Thymus (tissue), 11 donors: ENCODE results near the gene ERFL. TPM values are rescaled to one million over a fixed set of nuclear protein-coding genes. Genes with fewer than 3 reads are reported as not detected.

Source experiments
- DNase-seq, 9 donors: peaks; one replicate each; pipeline ENCODE4 v3.0.0-alpha.2; 2013; ENCODE audit warnings: low spot score in 9 of 9, low read depth in 6 of 9, missing footprints in 1 of 9
- H3K27ac ChIP-seq, 2 donors: one replicate each; pipeline ENCODE4 v1.5.1; 2013; ENCODE audit warnings: control low read depth in 1 of 2, low read depth in 1 of 2, low read length in 1 of 2, mild to moderate bottlenecking in 1 of 2, moderate library complexity in 1 of 2
- H3K27me3 ChIP-seq, 2 donors: one replicate each; pipeline ENCODE4 v1.5.1; 2013; ENCODE audit warnings: low read length in 1 of 2; ENCODE audit not compliant: control insufficient read depth in 2 of 2, insufficient read depth in 1 of 2
- H3K36me3 ChIP-seq, 2 donors: one replicate each; pipeline ENCODE4 v1.5.1; 2013; ENCODE audit warnings: low read length in 1 of 2, mild to moderate bottlenecking in 1 of 2, moderate library complexity in 1 of 2; ENCODE audit not compliant: control insufficient read depth in 2 of 2, insufficient read depth in 2 of 2
- H3K4me1 ChIP-seq, 2 donors: one replicate each; pipeline ENCODE4 v1.5.1; 2013; ENCODE audit warnings: low read length in 2 of 2; ENCODE audit not compliant: control insufficient read depth in 2 of 2, insufficient read depth in 2 of 2
- H3K4me3 ChIP-seq, 2 donors: one replicate each; pipeline ENCODE4 v1.5.1; 2013; ENCODE audit warnings: low read length in 2 of 2, control low read depth in 1 of 2, mild to moderate bottlenecking in 1 of 2
- H3K9me3 ChIP-seq, 2 donors: one replicate each; pipeline ENCODE4 v1.5.1; 2013; ENCODE audit warnings: low read length in 1 of 2, mild to moderate bottlenecking in 1 of 2; ENCODE audit not compliant: control insufficient read depth in 2 of 2, insufficient read depth in 1 of 2
- WGBS: extraction: QIAGEN DNeasy Blood & Tissue Kit; methylation state at CpG from one replicate; pipeline ENCODE4 v1.1.7; 2013; 5-methylcytosine and 5-hydroxymethylcytosine counted together
- polyA plus RNA-seq: library from polyadenylated mRNA; stranded (reverse); fragments of 200-250 nt; gene quantifications from one replicate; pipeline ENCODE4 v1.2.3, GENCODE V29; 2013
- total RNA-seq: library from RNA; stranded (reverse); fragments of 120-200 nt; gene quantifications from one replicate; pipeline ENCODE4 v1.2.4, GENCODE V29; 2013
- donor health status: healthy.

The ERFL gene
- total and polyA plus RNA-seq, 2 donors = 0.09 to 3.5 TPM

DNA sequence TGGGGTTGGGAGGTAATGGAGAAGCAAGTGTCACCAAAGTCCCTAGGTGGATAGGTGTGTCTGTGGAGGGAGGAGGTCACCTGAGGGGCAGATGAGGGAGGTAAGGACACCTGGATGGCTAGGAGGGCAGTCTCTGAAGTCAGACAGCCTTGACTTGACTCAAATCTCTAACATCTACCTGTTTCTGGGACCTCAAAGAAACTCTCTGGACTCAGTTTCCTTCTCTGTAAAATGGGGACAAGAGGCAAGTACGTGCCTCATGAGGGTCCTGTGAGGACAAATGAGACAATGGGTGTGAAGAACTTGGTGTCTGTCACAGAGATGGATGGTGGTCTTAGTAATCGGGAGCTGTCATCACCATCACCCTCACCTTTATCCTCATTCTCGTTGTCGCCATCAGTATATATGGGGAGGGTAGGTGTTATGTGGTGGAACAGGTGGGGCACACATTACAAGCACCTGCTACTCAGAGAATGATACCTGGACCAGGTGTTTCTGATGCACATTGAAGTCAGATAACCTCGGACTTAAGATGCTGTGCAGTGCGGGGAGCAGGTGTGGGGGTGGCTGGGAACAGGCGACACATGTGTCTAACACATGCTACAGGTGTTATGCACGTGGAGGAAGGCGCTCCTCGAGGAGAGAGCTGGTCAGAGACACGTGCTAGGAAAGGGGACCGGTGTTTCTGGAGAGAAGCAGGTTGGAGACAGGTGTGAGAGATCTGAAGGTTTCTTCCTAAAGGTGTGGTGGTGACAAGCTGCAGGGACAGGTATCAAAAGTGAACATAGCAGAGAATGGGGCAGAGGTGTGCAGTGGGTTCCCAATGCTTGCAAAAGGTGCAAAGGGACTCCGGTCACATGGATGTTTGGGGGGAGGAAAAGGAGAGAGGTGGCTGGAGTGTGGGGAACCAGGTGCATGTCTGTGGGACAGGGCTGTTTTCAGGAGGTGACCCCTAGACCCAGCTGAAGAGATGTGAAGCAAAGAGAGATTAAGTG lies 3.8 kb downstream of the ERFL start:
- peaks cover 40 to 97% of the 10 kb centered on the region in 2 donors for H3K27me3 ChIP-seq

GRCh38 chr19:41923045-41923788 lies 5.0 kb downstream of the ERFL start:
- no peaks in the 10 kb centered on the region for H3K36me3 ChIP-seq
- peaks cover 0 to 5% of the 10 kb centered on the region in 2 donors for H3K9me3 ChIP-seq
- peaks cover 0 to 17% of the 10 kb centered on the region in 2 donors for H3K4me1 ChIP-seq
- H3K27ac ChIP-seq = no peak overlapping the region
- peaks cover 34 to 97% of the 10 kb centered on the region in 2 donors for H3K27me3 ChIP-seq
- no peak for DNase-seq
- H3K4me3 ChIP-seq = no peak overlapping the region
- WGBS = 49% methylated on average over 6 of the region's 6 CpGs

More for the DNA sequence above, 3.8 kb downstream of the ERFL start:
- Histone ChIP-seq H3K4me1 (peaks cover under 1 to 26% of the 10 kb centered on the region in 2 donors), H3K4me3 (no peak overlapping the region), H3K9me3 (peaks cover 1 to 5% of the 10 kb centered on the region in 2 donors), H3K27ac (no peak overlapping the region), H3K36me3 (no peaks in the 10 kb centered on the region)
- DNase-seq = no peak
- WGBS = 60% methylated on average over 13 of the region's 13 CpGs

GRCh38 chr19:41922585-41922984 lies 5.7 kb downstream of the ERFL start:
- H3K27me3 ChIP-seq = peaks cover 29 to 97% of the 10 kb centered on the region in 2 donors
- H3K4me3 ChIP-seq = no peak overlapping the region
- peaks cover 0 to 5% of the 10 kb centered on the region in 2 donors for H3K9me3 ChIP-seq
- peaks cover 0 to 11% of the 10 kb centered on the region in 2 donors for H3K4me1 ChIP-seq
- H3K27ac ChIP-seq = no peak overlapping the region
- no peaks in the 10 kb centered on the region for H3K36me3 ChIP-seq
- WGBS = 24% methylated on average over 18 of the region's 18 CpGs
- no peak for DNase-seq

- peaks cover 0 to 5% of the 10 kb centered on the region in 2 donors for H3K9me3 ChIP-seq
- peaks cover 29 to 97% of the 10 kb centered on the region in 2 donors for H3K27me3 ChIP-seq
- no peak for DNase-seq
- no peak overlapping the region for H3K4me3 ChIP-seq
- 35% methylated on average over 22 of the region's 22 CpGs for WGBS
- H3K36me3 ChIP-seq = no peaks in the 10 kb centered on the region
- H3K4me1 ChIP-seq = peaks cover 0 to 10% of the 10 kb centered on the region in 2 donors
- no peak overlapping the region for H3K27ac ChIP-seq
Observed at GRCh38 chr19:41921577-41922576, 6.4 kb downstream of the ERFL start.

- peak in 1 of 9 donors; percentile 41 for DNase-seq
- 15% methylated on average over 26 of the region's 26 CpGs for WGBS
- peaks cover 0 to 5% of the 10 kb centered on the region in 2 donors for H3K9me3 ChIP-seq
- no peak overlapping the region for H3K4me3 ChIP-seq
- no peaks in the 10 kb centered on the region for H3K36me3 ChIP-seq
- no peak overlapping the region for H3K27ac ChIP-seq
- H3K27me3 ChIP-seq = peaks cover 26 to 97% of the 10 kb centered on the region in 2 donors
- peaks cover 0 to 12% of the 10 kb centered on the region in 2 donors for H3K4me1 ChIP-seq
Observed at GRCh38 chr19:41920882-41921576, 7.2 kb downstream of the ERFL start.

DNA sequence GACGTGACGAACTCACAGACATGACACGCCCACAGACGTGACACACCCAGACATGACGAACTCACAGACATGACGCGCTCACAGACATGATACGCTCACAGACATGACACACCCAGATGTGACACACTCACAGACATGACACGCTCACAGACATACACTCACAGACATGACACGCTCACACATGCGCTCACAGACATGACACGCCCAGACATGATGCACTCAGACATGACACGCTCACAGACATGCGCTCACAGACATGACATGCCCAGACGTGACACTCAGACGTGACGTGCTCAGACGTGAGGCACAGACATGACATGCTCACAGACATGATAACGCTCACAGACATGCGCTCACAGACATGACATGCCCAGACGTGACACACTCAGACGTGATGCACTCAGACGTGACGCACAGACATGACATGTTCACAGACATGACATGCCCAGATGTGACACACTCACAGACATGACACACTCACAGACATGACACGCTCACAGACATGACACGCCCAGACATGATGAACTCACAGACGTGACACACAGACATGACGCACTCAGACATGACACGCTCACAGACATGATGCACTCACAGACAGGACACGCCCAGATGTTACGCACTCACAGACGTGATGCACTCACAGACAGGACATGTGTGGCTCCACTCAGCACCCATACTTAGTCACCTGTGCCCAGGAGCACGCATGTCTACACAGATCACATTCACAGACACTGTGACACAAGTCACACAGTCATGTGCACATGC lies 8.1 kb downstream of the ERFL start:
- Histone ChIP-seq H3K9me3 (peaks cover 0 to 5% of the 10 kb centered on the region in 2 donors), H3K27me3 (peaks cover 29 to 97% of the 10 kb centered on the region in 2 donors), H3K36me3 (no peaks in the 10 kb centered on the region), H3K4me1 (peaks cover 4 to 21% of the 10 kb centered on the region in 2 donors), H3K27ac (no peak overlapping the region), H3K4me3 (no peak overlapping the region)
- DNase-seq = no peak
- WGBS = 92% methylated on average over 33 of the region's 33 CpGs

GRCh38 chr19:41918653-41919244 lies 9.5 kb downstream of the ERFL start:
- WGBS = 96% methylated on average over 5 of the region's 5 CpGs
- Histone ChIP-seq H3K4me3 (no peak overlapping the region), H3K36me3 (no peaks in the 10 kb centered on the region), H3K27me3 (peaks cover 34 to 97% of the 10 kb centered on the region in 2 donors), H3K4me1 (peaks cover 6 to 22% of the 10 kb centered on the region in 2 donors), H3K27ac (no peak overlapping the region), H3K9me3 (no peaks in the 10 kb centered on the region)
- no peak for DNase-seq
